Activated CD4-positive, alpha-beta T cell treated with anti-CD3 and anti-CD28 coated beads, Interleukin-2, amount 10 ng/mL, durations not matched to agents 24 days and 14 days (primary cell): ENCODE data around the gene SLFN14. TPM values are rescaled to one million over a fixed set of nuclear protein-coding genes. Genes with fewer than 3 reads are reported as not detected.
A peak's percentile ranks its signal among the peaks of the same experiment; 100 is the strongest.
"Not testable (repeated sequence)": the region's sequence is repeated elsewhere in the genome, so short reads cannot be mapped to it uniquely, and the experiment has no call there.

Experiments
- DNase-seq: peaks from one replicate; pipeline ENCODE4 v3.0.0; 2022
- H3K27ac Mint-ChIP-seq: one replicate; pipeline ENCODE4 v1.8.0; 2022; ENCODE audit warnings: mild to moderate bottlenecking, mixed read lengths
- H3K27me3 Mint-ChIP-seq: one replicate; pipeline ENCODE4 v1.8.0; 2022; ENCODE audit warnings: mixed read lengths
- H3K36me3 Mint-ChIP-seq: one replicate; pipeline ENCODE4 v1.8.0; 2022; ENCODE audit warnings: low read depth, mild to moderate bottlenecking, mixed read lengths
- H3K4me1 Mint-ChIP-seq: one replicate; pipeline ENCODE4 v1.8.0; 2021; ENCODE audit warnings: mixed read lengths
- H3K4me3 Mint-ChIP-seq: one replicate; pipeline ENCODE4 v1.8.0; 2022; ENCODE audit warnings: mild to moderate bottlenecking, moderate library complexity, mixed read lengths
- H3K9me3 Mint-ChIP-seq: one replicate; pipeline ENCODE4 v1.8.0; 2021; ENCODE audit warnings: mixed read lengths
- intact Hi-C: fragments of 100-400 bp; cut with micrococcal nuclease; formaldehyde crosslinking; loops from one replicate; pipeline ENCODE4 v1.15.1; 2023
- total RNA-seq: library from RNA; stranded (reverse); gene quantifications from 2 replicates; pipeline ENCODE4 v1.2.3, GENCODE V29; 2022

SLFN14 gene
- total RNA-seq, 1 donor from 2014 or later: 0.07 TPM

- intact Hi-C loops: no loop called here
- H3K4me1 Mint-ChIP-seq: peaks cover 70% of the 10 kb centered on the region
- peak overlapping the region; percentile 41 for H3K4me3 Mint-ChIP-seq
- H3K27me3 Mint-ChIP-seq: no peaks in the 10 kb centered on the region
- no peak overlapping the region for H3K27ac Mint-ChIP-seq
- peaks cover 67% of the 10 kb centered on the region for H3K36me3 Mint-ChIP-seq
- DNase-seq: no peak
- peaks cover 4% of the 10 kb centered on the region for H3K9me3 Mint-ChIP-seq
Observed at GRCh38 chr17:35529866-35530265, 30.8 kb downstream of the SLFN14 start.

GRCh38 chr17:35529326-35529725 is 31.3 kb downstream of the SLFN14 start:
- Mint-ChIP-seq H3K36me3 (peaks cover 62% of the 10 kb centered on the region), H3K27ac (peak overlapping the region; percentile 46), H3K4me3 (peak overlapping the region; percentile 37), H3K4me1 (peaks cover 71% of the 10 kb centered on the region)
- H3K27me3 Mint-ChIP-seq, DNase-seq, intact Hi-C loops, H3K9me3 Mint-ChIP-seq: not testable (repeated sequence)

- intact Hi-C loops: no loop called here
- Mint-ChIP-seq H3K36me3 (peaks cover 61% of the 10 kb centered on the region), H3K27ac (peak overlapping the region; percentile 62), H3K4me3 (peak overlapping the region; percentile 56), H3K4me1 (peaks cover 89% of the 10 kb centered on the region), H3K9me3 (no peaks in the 10 kb centered on the region), H3K27me3 (no peaks in the 10 kb centered on the region)
- DNase-seq: no peak
Observed at GRCh38 chr17:35523296-35523695, 37.3 kb downstream of the SLFN14 start.

- H3K36me3 Mint-ChIP-seq: peaks cover 65% of the 10 kb centered on the region
- peaks cover 90% of the 10 kb centered on the region for H3K4me1 Mint-ChIP-seq
- H3K4me3 Mint-ChIP-seq: peak overlapping the region; percentile 71
- not testable (repeated sequence) for H3K9me3 Mint-ChIP-seq, H3K27me3 Mint-ChIP-seq
- intact Hi-C loops: loop anchor here (2.0 kb wide), 1 partner anchor 33 kb away; no protein-coding TSS in a partner anchor
- peak; percentile 80 for DNase-seq
- peak overlapping the region; percentile 89 for H3K27ac Mint-ChIP-seq
Observed at GRCh38 chr17:35521654-35522256, 38.9 kb downstream of the SLFN14 start.

- H3K27ac Mint-ChIP-seq: peak overlapping the region; percentile 61
- peaks cover 88% of the 10 kb centered on the region for H3K4me1 Mint-ChIP-seq
- no peaks in the 10 kb centered on the region for H3K9me3 Mint-ChIP-seq
- intact Hi-C loops: loop anchor here (2.0 kb wide), 1 partner anchor 32 kb away; no protein-coding TSS in a partner anchor
- peak overlapping the region; percentile 71 for H3K4me3 Mint-ChIP-seq
- DNase-seq: no peak
- H3K36me3 Mint-ChIP-seq: peaks cover 63% of the 10 kb centered on the region
- no peaks in the 10 kb centered on the region for H3K27me3 Mint-ChIP-seq
Observed at GRCh38 chr17:35521150-35521549, 39.5 kb downstream of the SLFN14 start.

GRCh38 chr17:35519906-35520442 is 40.6 kb downstream of the SLFN14 start:
- H3K9me3 Mint-ChIP-seq: no peaks in the 10 kb centered on the region
- H3K4me1 Mint-ChIP-seq: peaks cover 83% of the 10 kb centered on the region
- no peaks in the 10 kb centered on the region for H3K27me3 Mint-ChIP-seq
- no peak for DNase-seq
- peak overlapping the region; percentile 56 for H3K4me3 Mint-ChIP-seq
- peak overlapping the region; percentile 71 for H3K27ac Mint-ChIP-seq
- intact Hi-C loops: loop anchor here (2.0 kb wide), 1 partner anchor 31 kb away; no protein-coding TSS in a partner anchor
- H3K36me3 Mint-ChIP-seq: peaks cover 65% of the 10 kb centered on the region

- Mint-ChIP-seq H3K27me3 (no peaks in the 10 kb centered on the region), H3K27ac (peak overlapping the region; percentile 71), H3K4me1 (peaks cover 82% of the 10 kb centered on the region), H3K36me3 (peaks cover 69% of the 10 kb centered on the region), H3K9me3 (no peaks in the 10 kb centered on the region), H3K4me3 (peak overlapping the region; percentile 56)
- no peak for DNase-seq
- intact Hi-C loops: no loop called here
Observed at GRCh38 chr17:35519439-35519838, 41.2 kb downstream of the SLFN14 start.

- H3K27me3 Mint-ChIP-seq, H3K9me3 Mint-ChIP-seq, intact Hi-C loops, DNase-seq: not testable (repeated sequence)
- H3K27ac Mint-ChIP-seq: peak overlapping the region; percentile 77
- H3K36me3 Mint-ChIP-seq: peaks cover 74% of the 10 kb centered on the region
- peak overlapping the region; percentile 66 for H3K4me3 Mint-ChIP-seq
- peaks cover 80% of the 10 kb centered on the region for H3K4me1 Mint-ChIP-seq
Observed at GRCh38 chr17:35518431-35518830, 42.2 kb downstream of the SLFN14 start.

GRCh38 chr17:35515027-35515426 is 45.6 kb downstream of the SLFN14 start:
- H3K27ac Mint-ChIP-seq: peak overlapping the region; percentile 57
- no peak for DNase-seq

GRCh38 chr17:35514564-35514963 is 46.1 kb downstream of the SLFN14 start:
- intact Hi-C loops: no loop called here
- no peak overlapping the region for H3K27ac Mint-ChIP-seq
- H3K27me3 Mint-ChIP-seq: no peaks in the 10 kb centered on the region
- no peaks in the 10 kb centered on the region for H3K9me3 Mint-ChIP-seq
- no peak for DNase-seq
- H3K4me3 Mint-ChIP-seq: no peak overlapping the region
- H3K4me1 Mint-ChIP-seq: peaks cover 70% of the 10 kb centered on the region
- H3K36me3 Mint-ChIP-seq: peaks cover 80% of the 10 kb centered on the region

More at GRCh38 chr17:35515027-35515426, 45.6 kb downstream of the SLFN14 start:
- peaks cover 79% of the 10 kb centered on the region for H3K36me3 Mint-ChIP-seq
- no peaks in the 10 kb centered on the region for H3K9me3 Mint-ChIP-seq
- H3K27me3 Mint-ChIP-seq: no peaks in the 10 kb centered on the region
- intact Hi-C loops: no loop called here
- no peak overlapping the region for H3K4me3 Mint-ChIP-seq
- H3K4me1 Mint-ChIP-seq: peaks cover 72% of the 10 kb centered on the region

Other genes starting within 250 kb of the SLFN14 start
- gene SLFN11, start 187.2 kb downstream of the SLFN14 start, total RNA-seq: 72.3 and 73.6 TPM in 2 replicates
- 5.0 and 7.8 TPM in 2 replicates for gene SLFN12, start 128.3 kb downstream of the SLFN14 start, total RNA-seq
- gene SLFN13, start 112.1 kb downstream of the SLFN14 start, total RNA-seq: 34.5 and 36.8 TPM in 2 replicates
- gene SLFN12L, start 23.1 kb downstream of the SLFN14 start, total RNA-seq: 43.1 and 44.8 TPM in 2 replicates
- gene PEX12, start 17.8 kb upstream of the SLFN14 start, total RNA-seq: 4.5 and 4.8 TPM in 2 replicates
- gene AP2B1, start 26.5 kb upstream of the SLFN14 start, total RNA-seq: 164 and 172 TPM in 2 replicates
- gene RASL10B, start 170.8 kb upstream of the SLFN14 start, total RNA-seq: 0.71 and 0.72 TPM in 2 replicates
- not detected in 2 replicates for gene GAS2L2, start 192.4 kb upstream of the SLFN14 start, total RNA-seq
- gene C17orf50, start 200.1 kb upstream of the SLFN14 start, total RNA-seq: not detected in 2 replicates
- not detected in 2 replicates for gene MMP28, start 234.8 kb upstream of the SLFN14 start, total RNA-seq
- 326 and 338 TPM in 2 replicates for gene TAF15, start 248.7 kb upstream of the SLFN14 start, total RNA-seq